H9 (cell line): Measurements from ENCODE around the gene DUSP1. TPM values are rescaled to one million over a fixed set of nuclear protein-coding genes. Genes with fewer than 3 reads are reported as not detected.

Experiments used
- DNase-seq: peaks from one replicate; pipeline ENCODE4 v3.0.0-alpha.2; 2017
- H2AFZ ChIP-seq: one replicate; pipeline ENCODE4 v1.6.1; 2013; ENCODE audit warnings: mild to moderate bottlenecking, low read length, control low read depth, moderate library complexity
- H2AK5ac ChIP-seq: 2 replicates; pipeline ENCODE4 v1.6.1; 2013; ENCODE audit warnings: low read length, control low read depth, mixed read lengths; ENCODE audit not compliant: insufficient read length
- H2BK120ac ChIP-seq: one replicate; pipeline ENCODE4 v1.6.1; 2013; ENCODE audit warnings: low read depth, mild to moderate bottlenecking, low read length, control low read depth, inconsistent platforms; ENCODE audit not compliant: poor library complexity, severe bottlenecking
- H2BK12ac ChIP-seq: 2 replicates; pipeline ENCODE4 v1.6.1; 2013; ENCODE audit warnings: low read length, control low read depth, mixed read lengths, low read depth; ENCODE audit not compliant: insufficient read length
- H2BK15ac ChIP-seq: 2 replicates; pipeline ENCODE4 v1.6.1; 2013; ENCODE audit warnings: low read depth, low read length, control low read depth
- H2BK20ac ChIP-seq: one replicate; pipeline ENCODE4 v1.6.1; 2013; ENCODE audit warnings: low read depth, mild to moderate bottlenecking, low read length, control low read depth, inconsistent platforms; ENCODE audit not compliant: poor library complexity, severe bottlenecking
- H2BK5ac ChIP-seq: 2 replicates; pipeline ENCODE4 v1.6.1; 2013; ENCODE audit warnings: low read length, control low read depth, mixed read lengths; ENCODE audit not compliant: insufficient read length
- H3K14ac ChIP-seq: 2 replicates; pipeline ENCODE4 v1.6.1; 2013; ENCODE audit warnings: low read length, control low read depth; ENCODE audit not compliant: insufficient read depth
- H3K18ac ChIP-seq: 2 replicates; pipeline ENCODE4 v1.6.1; 2013; ENCODE audit warnings: low read depth, mild to moderate bottlenecking, mixed read lengths, low read length, control low read depth; ENCODE audit not compliant: insufficient read length
- H3K23ac ChIP-seq: 2 replicates; pipeline ENCODE4 v1.6.1; 2013; ENCODE audit warnings: low read length, control low read depth, mixed read lengths, low read depth; ENCODE audit not compliant: insufficient read length
- H3K23me2 ChIP-seq: 2 replicates; pipeline ENCODE4 v1.6.1; 2013; ENCODE audit warnings: low read depth, mild to moderate bottlenecking, mixed read lengths, low read length, control low read depth; ENCODE audit not compliant: insufficient read length, poor library complexity, severe bottlenecking
- H3K27ac ChIP-seq: 2 replicates; pipeline ENCODE4 v1.5.1; 2013; ENCODE audit warnings: low read length, control low read depth, mixed read lengths, low read depth; ENCODE audit not compliant: insufficient read length
- H3K27me3 ChIP-seq: 2 replicates; pipeline ENCODE4 v1.6.1; 2013; ENCODE audit warnings: low read length, control low read depth, inconsistent platforms; ENCODE audit not compliant: insufficient read depth
- H3K4ac ChIP-seq: 2 replicates; pipeline ENCODE4 v1.6.1; 2013; ENCODE audit warnings: low read depth, mild to moderate bottlenecking, control low read depth, inconsistent platforms, low read length, moderate library complexity
- H3K4me1 ChIP-seq: 2 replicates; pipeline ENCODE4 v1.6.1; 2013; ENCODE audit warnings: low read length, control low read depth, inconsistent platforms; ENCODE audit not compliant: insufficient read depth
- H3K4me2 ChIP-seq: 2 replicates; pipeline ENCODE4 v1.6.1; 2013; ENCODE audit warnings: low read length, control low read depth, mixed read lengths; ENCODE audit not compliant: insufficient read length, insufficient read depth
- H3K56ac ChIP-seq: 2 replicates; pipeline ENCODE4 v1.6.1; 2013; ENCODE audit warnings: low read depth, mild to moderate bottlenecking, mixed read lengths, low read length, control low read depth; ENCODE audit not compliant: insufficient read length
- H3K79me1 ChIP-seq: 2 replicates; pipeline ENCODE4 v1.6.1; 2013; ENCODE audit warnings: low read depth, mild to moderate bottlenecking, moderate library complexity, low read length, control low read depth, inconsistent platforms; ENCODE audit not compliant: insufficient read depth, poor library complexity, severe bottlenecking
- H3K79me2 ChIP-seq: 2 replicates; pipeline ENCODE4 v1.6.1; 2013; ENCODE audit warnings: low read length, control low read depth, inconsistent platforms; ENCODE audit not compliant: insufficient read depth
- H3K9ac ChIP-seq: 2 replicates; pipeline ENCODE4 v1.6.1; 2013; ENCODE audit warnings: low read length, control low read depth, mixed read lengths; ENCODE audit not compliant: insufficient read length; ENCODE audit errors: extremely low read depth
- H3K9me3 ChIP-seq: one replicate; pipeline ENCODE4 v1.6.1; 2013; ENCODE audit warnings: low read depth, low read length, inconsistent platforms; ENCODE audit not compliant: control insufficient read depth
- H3T11ph ChIP-seq: one replicate; pipeline ENCODE4 v1.6.1; 2013; ENCODE audit warnings: mild to moderate bottlenecking, low read length, control low read depth, inconsistent platforms
- H4K20me1 ChIP-seq: one replicate; pipeline ENCODE4 v1.6.1; 2013; ENCODE audit not compliant: control insufficient read depth, insufficient read length, insufficient read depth
- H4K5ac ChIP-seq: 2 replicates; pipeline ENCODE4 v1.6.1; 2013; ENCODE audit warnings: low read depth, mild to moderate bottlenecking, mixed read lengths, low read length, control low read depth; ENCODE audit not compliant: insufficient read length
- H4K8ac ChIP-seq: replicated peaks from 2 replicates; pipeline ENCODE4 v1.6.1; 2013; ENCODE audit warnings: low read length, control low read depth, mixed read lengths, low read depth; ENCODE audit not compliant: insufficient read length
- H4K91ac ChIP-seq: 2 replicates; pipeline ENCODE4 v1.6.1; 2013; ENCODE audit warnings: low read depth, mild to moderate bottlenecking, moderate library complexity, mixed read lengths, low read length, control low read depth; ENCODE audit not compliant: insufficient read length
- H3K27ac Mint-ChIP-seq, 3 experiments: 2 replicates in 2 of 3; 3 replicates in 1 of 3; pipeline ENCODE4 v1.8.0; 2020 to 2021; ENCODE audit warnings: mixed read lengths in 3 of 3, mild to moderate bottlenecking in 1 of 3, moderate library complexity in 1 of 3
- H3K27me3 Mint-ChIP-seq: 2 replicates; pipeline ENCODE4 v1.8.0; 2021; ENCODE audit warnings: low read depth, mild to moderate bottlenecking, moderate library complexity, mixed read lengths
- H3K36me3 Mint-ChIP-seq, 3 experiments: 2 replicates in 2 of 3; 3 replicates in 1 of 3; pipeline ENCODE4 v1.8.0; 2020 to 2021; ENCODE audit warnings: low read depth in 3 of 3, mixed read lengths in 3 of 3; ENCODE audit not compliant: insufficient read depth in 1 of 3
- H3K4me1 Mint-ChIP-seq, 2 experiments: 2 replicates each; pipeline ENCODE4 v1.8.0; 2020; ENCODE audit warnings: mixed read lengths in 2 of 2
- H3K4me3 Mint-ChIP-seq, 2 experiments: 2 replicates in 1 of 2; 3 replicates in 1 of 2; pipeline ENCODE4 v1.8.0; 2020 to 2021; ENCODE audit warnings: mild to moderate bottlenecking in 2 of 2, mixed read lengths in 2 of 2, moderate library complexity in 1 of 2
- H3K9me3 Mint-ChIP-seq, 2 experiments: 2 replicates in 1 of 2; 3 replicates in 1 of 2; pipeline ENCODE4 v1.8.0; 2020; ENCODE audit warnings: mild to moderate bottlenecking in 2 of 2, mixed read lengths in 2 of 2, moderate library complexity in 1 of 2
- WGBS: extraction: QIAGEN DNeasy Blood & Tissue Kit; methylation state at CpG from one replicate; pipeline ENCODE4 v1.1.7; 2013; ENCODE audit warnings: missing lambda C conversion rate, low lambda C conversion rate, mixed read lengths; ENCODE audit not compliant: insufficient read length; ENCODE audit errors: extremely low coverage; 5-methylcytosine and 5-hydroxymethylcytosine counted together
- total RNA-seq: library from RNA; stranded (reverse); gene quantifications from 2 replicates; pipeline ENCODE4 v1.2.1, GENCODE V29; 2021
- TF ChIP-seq, protein P1 (sequence below): fragments of 200-600 bp; sonication (generic); conservative IDR thresholded peaks from 3 replicates; pipeline ENCODE4 v1.8.0; 2021; ENCODE audit warnings: antibody characterized with exemption, mild to moderate bottlenecking

Gene DUSP1
- total RNA-seq, 1 experiment from 2014 or later: 10.9 TPM

DNA sequence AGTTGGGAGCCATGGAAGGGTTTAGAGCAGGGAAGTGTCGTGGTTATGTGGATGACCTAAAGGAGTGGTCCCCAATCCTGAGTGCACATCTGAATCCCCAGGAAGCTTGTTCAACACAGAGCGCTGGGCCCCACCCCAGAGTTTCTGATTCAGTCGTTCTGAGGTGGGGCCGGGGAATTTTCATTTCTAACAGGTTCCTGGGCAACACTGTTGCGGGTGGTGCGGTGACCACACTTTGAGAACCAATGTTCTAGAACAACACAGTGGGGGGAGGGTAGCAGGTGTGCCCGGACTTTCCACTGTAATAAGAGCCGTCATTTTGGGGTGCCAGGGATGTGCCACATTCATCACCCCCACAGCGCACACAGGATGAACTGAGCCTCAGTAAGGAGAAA is 39.3 kb downstream of the DUSP1 start:
- Histone ChIP-seq H3K4me1 (no peaks in the 10 kb centered on the region), H3K9me3 (no peaks in the 10 kb centered on the region), H3K23ac (no peak overlapping the region), H3K4me2 (no peak overlapping the region), H3K4ac (no peak overlapping the region), H2BK12ac (no peak overlapping the region), H2AFZ (no peak overlapping the region), H3K9ac (no peak overlapping the region), H3K56ac (no peak overlapping the region), H3T11ph (no peak overlapping the region), H2BK120ac (no peak overlapping the region), H4K8ac (no peak overlapping the region), H3K79me1 (no peaks in the 10 kb centered on the region), H3K18ac (no peak overlapping the region), H2AK5ac (no peak overlapping the region), H4K5ac (no peak overlapping the region), H3K23me2 (no peaks in the 10 kb centered on the region), H3K14ac (no peak overlapping the region), H3K27ac (no peak overlapping the region), H2BK15ac (no peak overlapping the region), H2BK20ac (no peak overlapping the region), H4K20me1 (no peaks in the 10 kb centered on the region), H3K79me2 (no peaks in the 10 kb centered on the region), H3K27me3 (no peaks in the 10 kb centered on the region), H4K91ac (no peak overlapping the region), H2BK5ac (no peak overlapping the region)
- H3K36me3 Mint-ChIP-seq: no peaks in the 10 kb centered on the region
- no peak for DNase-seq
- H3K27me3 Mint-ChIP-seq: peaks cover 54% of the 10 kb centered on the region
- WGBS: no CpG with 5 or more reads among the region's 9 CpGs
- no peak overlapping the region for H3K27ac Mint-ChIP-seq
- TF ChIP-seq, protein P1, sequence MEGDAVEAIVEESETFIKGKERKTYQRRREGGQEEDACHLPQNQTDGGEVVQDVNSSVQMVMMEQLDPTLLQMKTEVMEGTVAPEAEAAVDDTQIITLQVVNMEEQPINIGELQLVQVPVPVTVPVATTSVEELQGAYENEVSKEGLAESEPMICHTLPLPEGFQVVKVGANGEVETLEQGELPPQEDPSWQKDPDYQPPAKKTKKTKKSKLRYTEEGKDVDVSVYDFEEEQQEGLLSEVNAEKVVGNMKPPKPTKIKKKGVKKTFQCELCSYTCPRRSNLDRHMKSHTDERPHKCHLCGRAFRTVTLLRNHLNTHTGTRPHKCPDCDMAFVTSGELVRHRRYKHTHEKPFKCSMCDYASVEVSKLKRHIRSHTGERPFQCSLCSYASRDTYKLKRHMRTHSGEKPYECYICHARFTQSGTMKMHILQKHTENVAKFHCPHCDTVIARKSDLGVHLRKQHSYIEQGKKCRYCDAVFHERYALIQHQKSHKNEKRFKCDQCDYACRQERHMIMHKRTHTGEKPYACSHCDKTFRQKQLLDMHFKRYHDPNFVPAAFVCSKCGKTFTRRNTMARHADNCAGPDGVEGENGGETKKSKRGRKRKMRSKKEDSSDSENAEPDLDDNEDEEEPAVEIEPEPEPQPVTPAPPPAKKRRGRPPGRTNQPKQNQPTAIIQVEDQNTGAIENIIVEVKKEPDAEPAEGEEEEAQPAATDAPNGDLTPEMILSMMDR: no peak
- no peak overlapping the region for H3K4me3 Mint-ChIP-seq
- H3K9me3 Mint-ChIP-seq: no peaks in the 10 kb centered on the region
- H3K4me1 Mint-ChIP-seq: peaks cover 2 to 3% of the 10 kb centered on the region in 2 experiments; a peak in 2 of 4 replicates
